ENCODE data around the gene PGD.
"Not testable (repeated sequence)": the region's sequence is repeated elsewhere in the genome, so short reads cannot be mapped to it uniquely, and the experiment has no call there.

Gene PGD

GRCh38 chr1:10440305-10440704 lies 41.4 kb downstream of the PGD start:
- DNase-seq = no peak

- no peak for DNase-seq
Observed at GRCh38 chr1:10440794-10441193, 41.9 kb downstream of the PGD start.

GRCh38 chr1:10444248-10444647 lies 45.4 kb downstream of the PGD start:
- no peak for DNase-seq

GRCh38 chr1:10444795-10445397 lies 46.0 kb downstream of the PGD start:
- no peak for DNase-seq

- DNase-seq = no peak
Observed at GRCh38 chr1:10446790-10447422, 48.0 kb downstream of the PGD start.

GRCh38 chr1:10449751-10450150 lies 50.9 kb downstream of the PGD start, which contains the start of gene CORT:
TSS of gene CORT (plus strand) at chr1:10450031. CDS start at chr1:10450224, 193 bp downstream.
- no peak for DNase-seq

- no peak for DNase-seq
Observed at GRCh38 chr1:10450156-10450814, 51.4 kb downstream of the PGD start.

GRCh38 chr1:10450836-10451235 lies 52.0 kb downstream of the PGD start:
- DNase-seq = no peak

- peak; percentile 67 for DNase-seq
Observed at GRCh38 chr1:10451287-10451686, 52.4 kb downstream of the PGD start.

GRCh38 chr1:10456048-10456447 lies 57.2 kb downstream of the PGD start:
- DNase-seq = no peak

- DNase-seq = no peak
Observed at GRCh38 chr1:10456661-10457060, 57.8 kb downstream of the PGD start.

GRCh38 chr1:10457462-10457861 lies 58.6 kb downstream of the PGD start:
- DNase-seq = not testable (repeated sequence)

GRCh38 chr1:10457875-10458274 lies 59.0 kb downstream of the PGD start:
- DNase-seq = no peak

GRCh38 chr1:10459184-10459583 lies 60.3 kb downstream of the PGD start:
- DNase-seq = peak; percentile 66

- peak; percentile 56 for DNase-seq
Observed at GRCh38 chr1:10467078-10467477, 68.2 kb downstream of the PGD start.

- no peak for DNase-seq
Observed at GRCh38 chr1:10470043-10470442, 71.2 kb downstream of the PGD start.

Measured in islet precursor cell (in vitro differentiated cells).